ENCODE results near the gene ATXN7L3.
A peak's percentile ranks its signal among the peaks of the same experiment; 100 is the strongest.
"Not testable (repeated sequence)": the region's sequence is repeated elsewhere in the genome, so short reads cannot be mapped to it uniquely, and the experiment has no call there.

ATXN7L3 gene

GRCh38 chr17:44170499-44171201, 29.0 kb downstream of the ATXN7L3 start, which contains the start of gene ASB16:
ASB16 (plus strand) TSS chr17:44170704; CDS start chr17:44170790, 86 bp downstream.
- DNase-seq = no peak

- DNase-seq = no peak
These were observed 29.6 kb downstream of the ATXN7L3 start for GRCh38 chr17:44170135-44170498.

- DNase-seq = no peak
These were observed 32.4 kb downstream of the ATXN7L3 start for GRCh38 chr17:44167181-44167861.

- no peak for DNase-seq
These were observed 35.2 kb downstream of the ATXN7L3 start for GRCh38 chr17:44164476-44164875.

- peak; percentile 60 for DNase-seq
These were observed 40.0 kb downstream of the ATXN7L3 start for GRCh38 chr17:44159519-44160210.

GRCh38 chr17:44155488-44155887, 44.2 kb downstream of the ATXN7L3 start:
- DNase-seq = no peak

- no peak for DNase-seq
These were observed 46.8 kb downstream of the ATXN7L3 start for GRCh38 chr17:44152875-44153274.

GRCh38 chr17:44149750-44150329, 49.8 kb downstream of the ATXN7L3 start:
- DNase-seq = no peak

- DNase-seq = not testable (repeated sequence)
These were observed 50.6 kb downstream of the ATXN7L3 start for GRCh38 chr17:44149066-44149465.

GRCh38 chr17:44147812-44148211, 51.9 kb downstream of the ATXN7L3 start:
- no peak for DNase-seq

GRCh38 chr17:44146375-44147346, 53.0 kb downstream of the ATXN7L3 start:
- DNase-seq = no peak

GRCh38 chr17:44144966-44145739, 54.5 kb downstream of the ATXN7L3 start:
- DNase-seq = no peak

- not testable (repeated sequence) for DNase-seq
These were observed 55.8 kb downstream of the ATXN7L3 start for GRCh38 chr17:44143921-44144320.

Measured in CD4-positive, alpha-beta T cell treated with Interleukin-21 for 1 hour (primary cell).